ENCODE measurements around the gene IRF2BPL. TPM values are rescaled to one million over a fixed set of nuclear protein-coding genes. Genes with fewer than 3 reads are reported as not detected.

The IRF2BPL gene
- total and polyA plus RNA-seq, 7 donors: 3.8 to 26.3 (median 9.7) TPM

DNA sequence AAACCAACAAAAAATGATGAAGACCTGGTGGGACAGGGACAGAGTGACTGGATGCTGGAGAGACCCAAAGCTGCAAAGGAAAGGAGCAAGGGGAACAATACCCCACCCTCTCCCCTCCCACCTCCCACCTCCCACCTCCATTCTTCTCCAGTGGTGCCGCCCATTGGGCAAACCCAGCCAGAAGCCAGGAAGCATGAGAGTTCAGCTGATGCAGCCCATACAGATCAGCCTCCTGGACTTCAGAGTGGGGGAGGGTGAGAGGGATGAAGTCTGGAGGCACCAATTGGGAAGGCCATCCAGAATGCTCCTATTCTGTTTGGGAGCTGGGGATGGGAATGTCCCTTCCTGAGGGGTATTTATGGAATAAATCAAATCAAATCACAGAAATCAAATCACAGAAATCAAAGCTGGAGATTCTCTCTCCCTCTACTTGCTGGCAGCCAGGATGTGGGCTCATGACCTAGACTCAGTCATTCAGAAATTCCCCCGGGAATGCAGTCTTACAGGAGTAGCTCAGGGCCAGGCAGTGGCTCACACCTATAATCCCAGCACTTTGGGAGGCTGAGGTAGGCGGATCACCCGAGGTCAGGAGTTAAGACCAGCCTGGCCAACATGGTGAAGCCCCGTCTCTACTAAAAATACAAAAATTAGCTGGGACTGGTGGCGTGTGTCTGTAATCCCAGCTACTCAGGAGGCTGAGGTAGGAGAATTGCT is 31.1 kb downstream of the IRF2BPL start:
- no peak overlapping the region for H3K27ac ChIP-seq
- DNase-seq: no peak
- H3K27me3 ChIP-seq (ENCODE audit: insufficient read depth in 3 of 3, low read length in 2 of 3): no peaks in the 10 kb centered on the region
- WGBS, 3 donors: 86 to 93% (median 88%) methylated on average over 6 of the region's 6 CpGs
- TF ChIP-seq, protein P1, sequence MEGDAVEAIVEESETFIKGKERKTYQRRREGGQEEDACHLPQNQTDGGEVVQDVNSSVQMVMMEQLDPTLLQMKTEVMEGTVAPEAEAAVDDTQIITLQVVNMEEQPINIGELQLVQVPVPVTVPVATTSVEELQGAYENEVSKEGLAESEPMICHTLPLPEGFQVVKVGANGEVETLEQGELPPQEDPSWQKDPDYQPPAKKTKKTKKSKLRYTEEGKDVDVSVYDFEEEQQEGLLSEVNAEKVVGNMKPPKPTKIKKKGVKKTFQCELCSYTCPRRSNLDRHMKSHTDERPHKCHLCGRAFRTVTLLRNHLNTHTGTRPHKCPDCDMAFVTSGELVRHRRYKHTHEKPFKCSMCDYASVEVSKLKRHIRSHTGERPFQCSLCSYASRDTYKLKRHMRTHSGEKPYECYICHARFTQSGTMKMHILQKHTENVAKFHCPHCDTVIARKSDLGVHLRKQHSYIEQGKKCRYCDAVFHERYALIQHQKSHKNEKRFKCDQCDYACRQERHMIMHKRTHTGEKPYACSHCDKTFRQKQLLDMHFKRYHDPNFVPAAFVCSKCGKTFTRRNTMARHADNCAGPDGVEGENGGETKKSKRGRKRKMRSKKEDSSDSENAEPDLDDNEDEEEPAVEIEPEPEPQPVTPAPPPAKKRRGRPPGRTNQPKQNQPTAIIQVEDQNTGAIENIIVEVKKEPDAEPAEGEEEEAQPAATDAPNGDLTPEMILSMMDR (IDR thresholded peaks at IDR 0.05): no peak
- no peak for ATAC-seq
- no peaks in the 10 kb centered on the region for H3K9me3 ChIP-seq
- no peaks in the 10 kb centered on the region for H3K36me3 ChIP-seq (ENCODE audit: insufficient read depth in 1 of 2, low read depth in 1 of 2)
- peaks cover 21% of the 10 kb centered on the region for H3K4me1 ChIP-seq
- H3K4me3 ChIP-seq: no peak overlapping the region
- intact Hi-C loops (cut with DNase I): loop anchor here (2.0 to 5.0 kb wide), 2 partner anchors 35 kb away; no protein-coding TSS in a partner anchor

- TF ChIP-seq, protein P1 (IDR thresholded peaks at IDR 0.05): no peak
- DNase-seq: no peak
- Histone ChIP-seq H3K27ac (no peak overlapping the region), H3K27me3 (ENCODE audit: insufficient read depth in 3 of 3, low read length in 2 of 3) (no peaks in the 10 kb centered on the region), H3K9me3 (no peaks in the 10 kb centered on the region), H3K4me3 (no peak overlapping the region), H3K4me1 (peaks cover 15% of the 10 kb centered on the region), H3K36me3 (ENCODE audit: insufficient read depth in 1 of 2, low read depth in 1 of 2) (no peaks in the 10 kb centered on the region)
- ATAC-seq: no peak
- intact Hi-C loops (cut with DNase I): loop anchor here (2.0 to 5.0 kb wide), 2 partner anchors 34 kb away; no protein-coding TSS in a partner anchor
- WGBS, 3 donors: 90 to 94% (median 90%) methylated on average over 2 of the region's 2 CpGs
These were observed 31.9 kb downstream of the IRF2BPL start for GRCh38 chr14:76996563-76997146.

DNA sequence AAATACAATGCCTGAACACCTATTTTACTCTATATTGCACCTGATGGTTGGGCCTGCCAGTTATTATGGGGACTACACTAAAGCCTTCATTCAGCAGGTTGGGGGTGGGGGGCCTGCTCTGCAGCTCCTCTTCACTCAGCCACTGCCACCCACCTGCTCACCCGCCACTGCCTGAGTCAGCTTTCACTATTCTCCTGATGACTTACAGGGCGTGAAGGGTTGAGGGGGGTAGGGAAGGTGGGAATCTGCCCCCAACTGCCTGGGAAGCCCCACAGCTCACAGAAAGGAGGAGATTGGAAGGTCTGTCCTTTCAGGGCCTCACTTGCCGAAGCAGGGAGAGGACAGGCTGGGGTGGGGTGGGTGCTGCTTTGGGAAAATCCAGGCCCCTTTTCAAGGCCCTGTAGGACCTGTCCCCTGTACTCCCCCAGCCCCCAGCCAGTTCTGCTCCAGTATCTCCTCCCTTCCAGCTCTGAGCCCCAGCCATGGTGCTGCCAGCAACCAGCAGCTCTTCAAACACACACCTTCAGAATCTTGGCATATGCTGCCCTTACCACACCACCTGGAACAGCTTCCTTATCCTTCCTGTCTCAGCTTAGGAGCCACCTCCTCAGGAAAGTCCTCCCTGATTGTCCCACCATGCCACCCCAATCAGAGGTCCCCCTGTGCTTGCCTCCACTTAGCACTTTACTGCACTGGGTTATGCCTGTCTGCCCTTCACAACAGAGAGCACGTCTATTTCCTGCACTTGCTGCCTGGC is 33.1 kb downstream of the IRF2BPL start:
- WGBS, 3 donors: 78 to 84% (median 79%) methylated on average over 3 to 4 of the region's 4 CpGs
- H3K9me3 ChIP-seq: no peaks in the 10 kb centered on the region
- H3K4me1 ChIP-seq: peaks cover 9% of the 10 kb centered on the region
- TF ChIP-seq, protein P1 (IDR thresholded peaks at IDR 0.05): no peak
- no peak overlapping the region for H3K27ac ChIP-seq
- DNase-seq (no peak), ATAC-seq (no peak)
- no peaks in the 10 kb centered on the region for H3K27me3 ChIP-seq (ENCODE audit: insufficient read depth in 3 of 3, low read length in 2 of 3)
- intact Hi-C loops (cut with DNase I): loop anchor here (2.0 to 5.0 kb wide), 2 partner anchors 33 kb away; no protein-coding TSS in a partner anchor
- no peak overlapping the region for H3K4me3 ChIP-seq
- H3K36me3 ChIP-seq (ENCODE audit: insufficient read depth in 1 of 2, low read depth in 1 of 2): no peaks in the 10 kb centered on the region

DNA sequence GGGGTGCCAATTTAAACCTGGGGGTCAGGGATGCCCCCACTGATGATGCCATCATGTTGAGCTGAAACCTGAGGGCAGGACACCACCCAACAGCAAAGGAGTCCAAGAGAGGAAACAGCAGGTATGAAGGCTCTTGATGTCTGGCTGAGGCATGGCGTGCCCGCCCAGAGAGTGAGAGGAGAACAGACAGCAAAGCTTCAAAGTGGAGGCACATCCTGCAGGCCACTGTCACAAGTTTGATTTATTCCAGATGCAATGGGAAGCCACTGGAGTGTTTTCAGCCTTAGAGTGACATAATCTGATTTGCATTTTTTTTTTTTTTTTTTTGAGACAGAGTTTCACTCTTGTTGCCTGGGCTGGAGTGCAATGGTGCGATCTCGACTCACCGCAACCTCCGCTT is 34.8 kb downstream of the IRF2BPL start:
- WGBS, 3 donors: 90 to 100% (median 96%) methylated on average over 2 to 6 of the region's 6 CpGs
- no peaks in the 10 kb centered on the region for H3K4me1 ChIP-seq
- TF ChIP-seq, protein P1 (IDR thresholded peaks at IDR 0.05): no peak

More for the DNA sequence above, 34.8 kb downstream of the IRF2BPL start:
- ATAC-seq: no peak
- no peak overlapping the region for H3K4me3 ChIP-seq
- no peak overlapping the region for H3K27ac ChIP-seq
- no peaks in the 10 kb centered on the region for H3K9me3 ChIP-seq
- no peaks in the 10 kb centered on the region for H3K27me3 ChIP-seq (ENCODE audit: insufficient read depth in 3 of 3, low read length in 2 of 3)
- no peaks in the 10 kb centered on the region for H3K36me3 ChIP-seq (ENCODE audit: insufficient read depth in 1 of 2, low read depth in 1 of 2)
- intact Hi-C loops (cut with DNase I): no loop called here
- no peak for DNase-seq
